SIG-M5 (cell line): Measurements from ENCODE around the gene ACOXL.

ENCODE experiments used
- DNase-seq: peaks from one replicate; lab custom pipeline; 2025; lab: John Stamatoyannopoulos, UW

Gene ACOXL

DNA sequence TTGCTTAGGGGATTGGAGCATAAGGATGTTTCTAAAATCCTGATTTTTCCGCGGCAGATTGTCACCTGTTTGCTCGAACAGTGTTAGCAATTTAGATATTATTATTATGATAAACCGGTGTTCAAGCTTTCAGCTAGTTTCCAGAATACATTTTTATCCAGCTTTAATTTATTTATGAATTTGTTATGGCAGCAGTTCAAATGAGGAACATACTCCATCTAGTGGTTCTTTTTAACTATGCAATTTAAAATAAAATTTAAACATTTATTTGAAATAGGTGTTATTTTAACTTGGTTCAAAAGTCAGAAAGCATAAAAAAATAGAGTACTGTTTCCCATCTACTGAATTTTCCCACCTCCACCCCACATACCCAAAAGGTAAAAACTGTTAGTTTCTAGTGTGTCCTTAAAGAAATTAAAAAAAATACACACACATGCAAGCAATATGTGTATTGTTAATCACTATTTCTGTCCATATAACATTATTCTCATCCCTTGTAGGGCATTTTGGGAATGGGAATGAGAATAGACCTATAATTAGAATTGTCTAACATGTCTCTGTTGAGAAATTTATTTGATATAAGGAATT is 23.2 kb downstream of the ACOXL start:
- no peak for DNase-seq

DNA sequence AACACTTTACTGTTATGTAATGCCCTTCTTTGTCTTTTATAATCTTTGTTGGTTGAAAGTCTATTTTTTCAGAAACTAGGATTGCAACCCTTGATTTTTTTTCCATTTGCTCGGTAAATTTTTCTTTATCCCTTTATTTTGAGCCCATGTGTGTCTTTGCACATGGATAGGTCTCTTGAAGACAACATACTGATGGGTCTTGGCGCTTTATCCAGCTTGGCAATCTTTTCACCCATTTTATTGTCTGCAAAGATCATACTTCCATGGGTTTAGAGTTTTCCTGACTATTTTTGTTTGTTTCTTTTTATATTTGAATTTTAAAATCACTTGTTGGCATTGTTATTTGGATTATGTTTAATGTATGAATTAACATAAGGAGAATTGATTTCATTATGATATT is 27.0 kb downstream of the ACOXL start:
- DNase-seq = no peak

- DNase-seq = no peak
These were observed 32.6 kb downstream of the ACOXL start for GRCh38 chr2:110764931-110765330.

DNA sequence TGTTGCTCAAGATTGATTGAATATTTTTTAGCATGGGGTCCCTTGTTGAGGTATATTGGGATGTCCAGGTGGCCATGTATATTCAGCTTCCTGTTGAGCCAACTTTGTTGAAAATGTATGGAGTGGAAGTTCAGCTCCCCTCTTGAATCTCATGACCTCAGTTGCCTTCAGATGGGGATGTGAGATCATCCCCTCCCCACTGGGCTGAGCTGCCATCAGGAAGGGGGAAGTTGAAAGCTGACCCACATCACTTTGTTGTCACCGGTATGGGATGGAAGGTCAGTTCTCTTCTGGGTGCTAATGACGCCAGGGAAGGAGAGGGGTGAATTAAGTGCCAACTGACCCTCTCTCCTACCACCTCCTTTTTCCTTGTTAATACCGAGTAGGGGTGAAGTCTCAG is 33.9 kb downstream of the ACOXL start:
- DNase-seq = no peak

- DNase-seq = no peak
These were observed 36.2 kb downstream of the ACOXL start for GRCh38 chr2:110768591-110768990.

DNA sequence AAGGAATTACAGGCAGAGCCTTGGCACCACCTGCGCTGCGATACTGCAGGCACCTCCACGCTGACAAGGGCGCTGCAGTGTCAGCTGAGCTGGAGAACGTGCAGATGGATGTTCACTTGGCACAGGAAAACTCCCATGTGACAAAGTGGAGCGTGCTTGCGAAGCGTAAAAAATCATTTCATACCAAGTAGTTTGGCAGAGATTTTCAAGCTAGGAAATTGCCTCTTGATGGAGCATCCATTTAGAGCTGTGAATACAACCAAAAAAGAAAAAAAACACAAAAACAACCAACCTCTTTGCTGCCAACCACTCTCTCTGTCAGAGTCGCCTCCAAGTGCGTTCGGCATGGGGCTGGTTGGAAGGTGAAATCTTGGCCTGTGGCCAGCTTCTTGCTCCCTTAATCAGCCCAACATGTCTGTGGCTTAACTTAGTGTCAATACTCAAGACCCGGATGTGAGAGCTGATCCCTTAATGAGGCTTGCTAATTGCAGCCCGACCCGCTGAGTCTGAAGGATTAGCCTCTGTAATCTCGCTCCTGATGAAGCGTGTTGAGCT is 38.1 kb downstream of the ACOXL start:
- DNase-seq = no peak

GRCh38 chr2:110770959-110771431 is 38.6 kb downstream of the ACOXL start:
- DNase-seq = no peak

DNA sequence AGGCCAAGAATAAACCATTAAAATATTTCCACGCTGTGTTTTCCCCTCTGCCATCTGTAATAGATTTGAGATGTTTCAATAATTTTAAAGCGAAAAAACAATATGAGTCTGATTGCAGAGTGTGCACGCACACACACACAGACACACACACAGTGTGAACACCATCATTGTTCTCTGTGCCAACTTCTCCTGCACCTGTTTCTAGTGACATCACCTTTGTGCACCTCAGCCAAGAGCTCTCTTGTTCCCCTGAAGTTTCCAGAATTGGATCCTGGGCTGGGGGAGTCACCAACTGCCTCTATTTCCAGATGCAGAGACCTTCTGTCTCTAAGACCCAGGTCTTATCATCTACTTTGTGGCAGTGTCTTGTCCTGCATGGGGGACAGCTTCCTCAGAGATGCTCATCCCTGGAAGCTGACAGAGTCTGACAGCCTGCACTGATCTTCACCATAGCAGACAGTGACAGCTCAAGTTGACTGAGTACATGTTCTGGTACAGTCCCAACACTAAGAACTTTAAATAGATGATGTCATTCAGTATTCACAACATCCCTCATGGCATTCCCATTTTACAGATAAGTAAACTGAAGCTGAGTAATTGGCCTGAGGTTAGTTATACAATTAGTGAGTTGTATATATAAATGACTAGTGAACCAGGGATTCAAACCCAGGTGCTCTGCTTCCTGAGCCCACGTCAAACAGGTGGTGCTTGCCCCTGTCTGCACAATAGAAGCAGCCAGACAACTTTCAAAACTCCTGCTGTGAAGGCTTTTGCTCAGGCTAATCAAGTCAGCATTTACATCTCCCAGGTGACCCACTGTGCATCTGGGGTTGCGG is 39.4 kb downstream of the ACOXL start:
- no peak for DNase-seq

DNA sequence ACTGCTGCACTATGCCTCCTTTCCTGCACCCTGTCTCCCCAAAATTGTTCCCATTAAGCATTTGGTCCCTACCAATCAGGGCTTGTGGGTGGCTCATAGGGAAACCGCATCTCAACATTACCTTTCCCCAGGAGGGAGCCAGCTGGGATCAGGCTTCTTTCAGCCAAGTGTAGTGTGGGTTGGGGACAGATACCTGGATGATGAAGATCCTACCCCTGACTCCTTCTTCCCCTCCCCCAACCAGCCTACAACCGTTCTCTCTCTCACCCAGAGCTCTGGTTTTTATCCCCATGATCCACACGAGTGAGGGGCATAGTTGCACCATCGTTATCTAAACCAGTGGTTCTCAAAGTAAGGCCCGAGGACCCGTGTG is 40.0 kb downstream of the ACOXL start:
- DNase-seq = no peak

DNA sequence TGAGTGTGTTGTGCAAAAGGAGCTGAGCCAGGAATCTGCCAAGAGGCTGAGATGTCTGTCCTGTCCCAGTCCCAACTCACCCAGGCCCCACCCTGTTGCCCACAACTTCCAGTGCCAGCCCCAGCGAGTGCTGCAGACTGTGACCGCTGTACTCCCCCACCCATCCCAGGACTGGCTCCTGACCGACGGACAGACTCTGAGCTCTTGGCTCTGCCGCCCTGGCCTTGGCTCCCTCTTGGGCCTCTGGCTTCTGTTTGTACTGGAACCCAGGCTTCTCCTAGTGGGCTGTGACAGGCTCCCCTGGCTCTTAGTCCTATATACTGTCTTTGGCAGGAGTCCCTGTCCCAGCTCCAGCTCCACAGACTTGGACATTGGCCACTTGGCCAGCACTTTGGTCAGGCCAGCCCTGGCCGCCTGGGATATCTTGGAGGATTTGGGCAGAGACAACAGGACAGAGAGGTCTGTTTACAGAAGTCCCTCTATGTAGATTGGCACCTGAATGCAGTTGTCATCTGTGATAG is 41.1 kb downstream of the ACOXL start:
- DNase-seq = no peak

DNA sequence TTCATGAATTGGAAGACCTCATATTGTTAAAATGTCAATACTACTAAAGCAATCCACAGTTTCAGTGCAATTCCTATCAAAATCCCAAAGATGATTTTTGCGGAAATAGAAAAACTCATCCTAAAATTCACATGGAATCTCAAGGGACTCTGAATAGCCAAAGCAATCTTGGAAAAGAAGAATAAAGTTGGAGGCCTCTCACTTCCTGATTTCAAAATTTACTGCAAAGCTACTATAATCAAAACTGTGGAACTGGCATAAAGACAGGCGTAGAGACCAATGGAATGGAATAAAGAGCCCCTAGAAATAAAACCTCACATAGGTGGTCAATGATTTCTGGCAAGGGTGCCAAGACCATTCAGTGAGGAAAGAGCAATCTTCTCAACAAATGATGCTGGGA is 42.3 kb downstream of the ACOXL start:
- no peak for DNase-seq

- no peak for DNase-seq
These were observed 45.3 kb downstream of the ACOXL start for GRCh38 chr2:110777531-110778311.

DNA sequence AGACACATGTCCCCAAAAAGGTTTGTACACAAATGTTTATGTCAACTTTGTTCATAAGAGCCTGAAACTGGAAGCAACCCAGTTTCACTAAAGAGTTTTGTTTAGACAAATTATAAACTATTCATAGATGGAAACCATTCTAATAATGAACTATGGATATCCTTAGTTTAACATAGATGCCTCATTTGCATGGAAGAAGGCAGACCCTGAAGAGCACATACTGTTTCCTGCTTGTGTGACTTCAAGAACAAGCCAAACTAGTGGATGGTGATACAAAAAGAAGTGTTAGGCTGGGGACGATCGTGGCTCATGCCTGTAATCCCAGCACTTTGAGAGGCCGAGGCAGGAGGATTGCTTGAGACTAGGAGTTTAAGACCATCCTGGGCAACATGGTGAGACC is 48.1 kb downstream of the ACOXL start:
- DNase-seq = no peak

GRCh38 chr2:110783196-110783873 is 51.0 kb downstream of the ACOXL start:
- DNase-seq = no peak

GRCh38 chr2:110784047-110784631 is 51.8 kb downstream of the ACOXL start:
- no peak for DNase-seq

- DNase-seq = no peak
These were observed 53.1 kb downstream of the ACOXL start for GRCh38 chr2:110785439-110785838.

GRCh38 chr2:110788976-110789375 is 56.6 kb downstream of the ACOXL start:
- DNase-seq = no peak

DNA sequence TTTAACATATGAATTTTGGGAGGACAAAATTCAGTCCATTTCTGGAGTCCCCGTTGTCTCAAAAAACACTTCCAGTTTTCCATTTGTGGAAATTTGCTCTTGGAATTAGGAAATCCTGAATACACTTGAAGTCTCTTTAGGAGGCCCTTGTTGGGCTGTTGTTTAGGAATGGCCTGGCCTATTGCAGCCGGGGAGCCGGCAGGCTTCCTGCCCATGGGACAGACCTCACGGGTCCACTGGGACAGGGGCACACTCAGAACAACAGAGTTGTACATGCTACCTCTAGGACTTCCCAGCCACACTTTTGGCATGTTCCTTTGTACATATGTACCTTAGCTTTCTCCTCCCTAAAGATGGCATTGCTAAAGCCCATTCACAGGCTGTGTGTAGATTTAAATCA is 57.3 kb downstream of the ACOXL start:
- no peak for DNase-seq

GRCh38 chr2:110790907-110791306 is 58.5 kb downstream of the ACOXL start:
- no peak for DNase-seq

DNA sequence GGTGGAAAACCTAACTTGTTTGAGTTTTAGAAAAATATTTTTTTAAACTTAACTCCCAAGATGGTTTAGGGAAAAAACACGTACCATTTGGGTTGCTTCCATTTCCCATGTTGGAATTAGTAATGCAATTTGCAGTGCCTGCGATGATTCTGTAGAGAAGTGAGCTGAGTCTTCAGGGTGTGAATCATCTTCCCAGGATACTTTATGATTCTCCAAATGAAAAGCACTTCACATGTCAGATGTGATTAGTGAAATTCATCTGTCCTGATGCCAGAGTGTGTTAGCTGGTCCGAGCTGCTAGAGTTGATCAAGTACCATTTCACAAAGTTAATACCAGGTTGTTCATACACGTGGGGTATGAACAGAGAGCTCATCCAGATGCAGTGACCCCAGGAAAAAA is 59.1 kb downstream of the ACOXL start:
- no peak for DNase-seq

- no peak for DNase-seq
These were observed 60.7 kb downstream of the ACOXL start for GRCh38 chr2:110793034-110793433.
